OCI-LY7 (cell line): ENCODE measurements around the gene MCEE. TPM values are rescaled to one million over a fixed set of nuclear protein-coding genes. Genes with fewer than 3 reads are reported as not detected.

Experiments used
- BruUV-seq: library from RNA; stranded (reverse); fragments of 400-500 nt; replicated peaks from 2 replicates; lab custom pipeline; 2021; lab: Mats Ljungman, UMichigan
- CTCF ChIA-PET: fragments of 300-600 bp; sonication (Branson Sonifier 250); formaldehyde crosslinking; loops from one replicate; lab custom pipeline; 2022; ENCODE audit warnings: antibody characterized with exemption; ENCODE audit not compliant: unreplicated experiment; lab: Charles Lee
- POLR2A ChIA-PET: fragments of 300-600 bp; sonication (Branson Sonifier 250); formaldehyde crosslinking; loops from one replicate; lab custom pipeline; 2022; ENCODE audit warnings: antibody characterized with exemption; lab: Charles Lee
- DNase-seq: peaks from one replicate; pipeline ENCODE4 v3.0.0-alpha.2; 2015; ENCODE audit warnings: low spot score
- H2AFZ ChIP-seq: fragments of 200-600 bp; sonication (generic), shearing (Covaris generic); 2 replicates; pipeline ENCODE4 v1.6.1; 2014; ENCODE audit warnings: mild to moderate bottlenecking, antibody characterized with exemption, low read length, moderate library complexity
- H3K27ac ChIP-seq: fragments of 200-600 bp; sonication (generic); 2 replicates; pipeline ENCODE4 v1.5.1; 2014; ENCODE audit warnings: mixed run types, low read depth, mild to moderate bottlenecking, moderate library complexity, low read length, inconsistent platforms; ENCODE audit not compliant: poor library complexity, severe bottlenecking
- H3K36me3 ChIP-seq: fragments of 200-600 bp; sonication (generic); 2 replicates; pipeline ENCODE4 v1.6.1; 2014; ENCODE audit warnings: mild to moderate bottlenecking, antibody characterized with exemption, low read length, moderate library complexity, mixed read lengths; ENCODE audit not compliant: insufficient read depth
- H3K4me1 ChIP-seq: fragments of 200-600 bp; sonication (generic); 2 replicates; pipeline ENCODE4 v1.5.1; 2014; ENCODE audit warnings: mild to moderate bottlenecking, low read length; ENCODE audit not compliant: insufficient read depth, poor library complexity, severe bottlenecking
- H3K4me2 ChIP-seq: fragments of 200-600 bp; sonication (generic); 2 replicates; pipeline ENCODE4 v1.6.1; 2014; ENCODE audit warnings: mild to moderate bottlenecking, low read length
- H3K4me3 ChIP-seq: fragments of 200-600 bp; sonication (generic); 2 replicates; pipeline ENCODE4 v1.5.1; 2014; ENCODE audit warnings: mild to moderate bottlenecking, low read depth, low read length; ENCODE audit not compliant: poor library complexity, severe bottlenecking
- H3K79me2 ChIP-seq: fragments of 200-600 bp; sonication (generic); 2 replicates; pipeline ENCODE4 v1.6.1; 2016; ENCODE audit warnings: low read depth, mild to moderate bottlenecking, low read length, moderate library complexity, mixed read lengths; ENCODE audit not compliant: insufficient read depth
- H3K9me2 ChIP-seq: fragments of 200-600 bp; sonication (generic); 2 replicates; pipeline ENCODE4 v1.6.1; 2016; ENCODE audit warnings: mild to moderate bottlenecking, low read length, mixed read lengths; ENCODE audit not compliant: insufficient read depth
- H3K9me3 ChIP-seq: fragments of 200-600 bp; sonication (generic); 2 replicates; pipeline ENCODE4 v1.6.1; 2014; ENCODE audit warnings: mild to moderate bottlenecking, mixed run types, low read length, mixed read lengths
- H4K20me1 ChIP-seq: fragments of 200-600 bp; sonication (generic); 2 replicates; pipeline ENCODE4 v1.6.1; 2014; ENCODE audit warnings: mild to moderate bottlenecking, antibody characterized with exemption, low read length, moderate library complexity, mixed read lengths; ENCODE audit not compliant: insufficient read depth
- CTCF ChIP-seq: fragments of 200-600 bp; sonication (generic); conservative IDR thresholded peaks from 2 replicates; pipeline ENCODE4 v1.5.1; 2014; ENCODE audit warnings: mild to moderate bottlenecking, antibody characterized with exemption, low read length, moderate library complexity, mixed read lengths
- EZH2phosphoT487 ChIP-seq: fragments of 200-600 bp; sonication (generic); IDR thresholded peaks from 2 replicates; pipeline ENCODE4 v1.6.1; 2018; ENCODE audit warnings: low read depth, borderline replicate concordance, mild to moderate bottlenecking, mixed run types, antibody characterized with exemption, low read length, moderate library complexity, mixed read lengths
- intact Hi-C: fragments of 100-400 bp; cut with micrococcal nuclease; formaldehyde crosslinking; loops from one replicate; pipeline ENCODE4 v1.10.0; 2022; ENCODE audit not compliant: unreplicated experiment
- total RNA-seq, 2 experiments: library from RNA; depleted of rRNA in 1 of 2; stranded (reverse); fragments of >200 nt in 1 of 2; shearing (Covaris generic) in 1 of 2; gene quantifications; 2 replicates each; pipeline ENCODE4 v1.2.3, GENCODE V29; 2014 to 2022

The MCEE gene
- total RNA-seq, 2 experiments from 2014 or later, result 26.4 to 30.8 TPM

DNA sequence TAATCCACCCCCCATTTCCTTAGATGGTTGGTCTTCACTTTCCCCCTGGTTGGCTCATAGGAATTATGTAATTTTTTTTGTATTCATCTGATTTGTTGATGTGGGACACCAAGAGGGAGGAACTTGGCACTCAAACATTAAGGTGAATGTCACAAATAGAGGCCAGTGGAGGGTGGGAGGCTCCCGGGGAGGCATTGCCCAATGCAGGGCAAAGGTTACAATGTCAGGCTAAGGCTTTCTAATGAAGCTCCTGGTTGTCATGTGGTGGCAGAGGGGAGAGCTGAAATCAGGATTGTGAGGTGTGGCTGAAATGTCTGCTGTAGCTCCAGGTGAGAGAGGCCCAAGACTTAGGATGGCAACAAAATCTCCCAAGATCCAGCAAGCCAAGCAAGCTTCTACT lies 43.1 kb upstream of the MCEE start:
- H3K9me3 ChIP-seq, result no peaks in the 10 kb centered on the region
- ChIA-PET CTCF (no interaction called here), POLR2A (interaction anchor here (0.5 to 0.9 kb wide), 2 partner anchors 12 to 57 kb away, joined by 3 read pairs; no protein-coding TSS in a partner anchor)
- H3K79me2 ChIP-seq, result no peaks in the 10 kb centered on the region
- H3K4me1 ChIP-seq, result no peaks in the 10 kb centered on the region
- no TSS peak for BruUV-seq
- no peak overlapping the region for H3K27ac ChIP-seq
- H2AFZ ChIP-seq, result no peak overlapping the region
- no peak overlapping the region for H3K4me3 ChIP-seq
- no peak overlapping the region for H3K4me2 ChIP-seq
- intact Hi-C loops, result no loop called here
- TF ChIP-seq EZH2phosphoT487 (no peak), CTCF (no peak)
- no peak for DNase-seq
- H3K36me3 ChIP-seq, result no peaks in the 10 kb centered on the region
- no peaks in the 10 kb centered on the region for H4K20me1 ChIP-seq
- no peaks in the 10 kb centered on the region for H3K9me2 ChIP-seq

DNA sequence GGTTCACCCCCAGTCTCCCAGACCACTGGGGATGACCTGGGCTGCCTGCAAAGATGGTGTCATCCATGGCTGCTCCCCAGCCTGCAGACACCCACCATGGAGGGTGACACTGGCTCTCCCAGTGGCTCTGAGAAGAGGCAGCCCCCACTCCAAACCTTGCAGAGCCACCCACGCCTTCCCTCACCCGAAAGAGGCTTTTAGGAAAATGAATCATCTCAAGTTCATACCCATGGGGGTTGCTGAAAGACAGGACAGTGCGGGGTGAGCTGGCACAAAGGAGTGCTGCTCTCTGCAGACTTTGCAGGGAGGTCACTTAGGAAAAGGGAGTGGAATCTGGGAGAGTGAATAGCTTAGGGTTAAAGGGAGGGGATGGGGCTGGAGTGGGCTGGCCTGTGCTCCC lies 36.8 kb upstream of the MCEE start:
- CTCF ChIA-PET, result no interaction called here
- intact Hi-C loops, result no loop called here
- POLR2A ChIA-PET, result no interaction called here
- H3K36me3 ChIP-seq, result no peaks in the 10 kb centered on the region
- no peaks in the 10 kb centered on the region for H3K9me3 ChIP-seq
- TF ChIP-seq EZH2phosphoT487 (no peak), CTCF (no peak)
- no peaks in the 10 kb centered on the region for H3K4me1 ChIP-seq
- no peak for DNase-seq
- H3K9me2 ChIP-seq, result no peaks in the 10 kb centered on the region
- H3K79me2 ChIP-seq, result no peaks in the 10 kb centered on the region
- no peak overlapping the region for H3K4me3 ChIP-seq
- no TSS peak for BruUV-seq
- no peak overlapping the region for H2AFZ ChIP-seq
- no peaks in the 10 kb centered on the region for H4K20me1 ChIP-seq
- no peak overlapping the region for H3K27ac ChIP-seq
- no peak overlapping the region for H3K4me2 ChIP-seq

DNA sequence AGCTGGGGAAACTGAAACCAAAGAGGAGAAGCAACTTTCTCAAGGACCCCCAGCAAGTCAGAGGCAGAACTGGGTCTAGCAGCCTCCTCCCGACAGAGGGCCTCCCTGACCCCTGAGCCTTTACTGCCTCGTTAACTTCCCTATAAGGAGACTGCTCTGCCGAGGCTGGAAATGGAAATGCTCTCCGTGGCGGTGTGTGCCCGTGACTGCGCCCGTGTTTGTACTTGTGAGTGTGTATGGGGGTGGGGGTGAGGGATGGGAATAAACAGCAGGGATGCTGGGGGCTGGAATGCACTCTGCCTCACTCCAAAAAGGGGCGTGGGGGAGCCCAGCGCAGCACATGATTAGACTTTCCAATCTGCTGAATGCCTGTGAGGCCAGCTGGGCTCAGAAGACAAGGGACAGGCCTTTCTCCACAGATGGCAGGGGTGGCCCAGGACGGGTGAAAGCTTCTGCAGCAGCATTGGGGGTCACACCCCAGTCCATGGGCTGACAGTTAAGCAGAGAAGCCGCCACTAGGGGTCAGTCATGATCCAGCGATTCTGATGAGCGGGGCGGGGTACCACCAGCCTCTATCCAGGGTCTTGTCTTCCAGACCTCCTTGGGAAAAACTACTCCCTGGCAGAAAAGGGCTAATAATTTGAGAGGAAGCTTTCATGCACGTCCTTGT lies 27.2 kb upstream of the MCEE start:
- no peak overlapping the region for H3K27ac ChIP-seq
- H3K36me3 ChIP-seq, result no peaks in the 10 kb centered on the region
- H3K4me1 ChIP-seq, result no peaks in the 10 kb centered on the region
- ChIA-PET POLR2A (no interaction called here), CTCF (no interaction called here)
- H4K20me1 ChIP-seq, result no peaks in the 10 kb centered on the region
- BruUV-seq, result no TSS peak
- H3K9me3 ChIP-seq, result no peaks in the 10 kb centered on the region
- TF ChIP-seq EZH2phosphoT487 (no peak), CTCF (peak; percentile 81)
- no peak overlapping the region for H3K4me3 ChIP-seq
- peak; percentile 67 for DNase-seq
- no peak overlapping the region for H3K4me2 ChIP-seq
- H2AFZ ChIP-seq, result no peak overlapping the region
- H3K9me2 ChIP-seq, result no peaks in the 10 kb centered on the region
- intact Hi-C loops, result loop anchor here (1.0 to 5.0 kb wide), 4 partner anchors 70 to 353 kb away; partner anchors contain the start of gene PAIP2B
- H3K79me2 ChIP-seq, result no peaks in the 10 kb centered on the region
